C1 segment of cervical spinal cord (tissue), 14 donors: ENCODE measurements around the gene PKP1.
A peak's percentile ranks its signal among the peaks of the same experiment; 100 is the strongest.

Source experiments
- DNase-seq, 14 donors: peaks; one replicate each; lab custom pipeline; 2025; lab: John Stamatoyannopoulos, UW

PKP1 gene

DNA sequence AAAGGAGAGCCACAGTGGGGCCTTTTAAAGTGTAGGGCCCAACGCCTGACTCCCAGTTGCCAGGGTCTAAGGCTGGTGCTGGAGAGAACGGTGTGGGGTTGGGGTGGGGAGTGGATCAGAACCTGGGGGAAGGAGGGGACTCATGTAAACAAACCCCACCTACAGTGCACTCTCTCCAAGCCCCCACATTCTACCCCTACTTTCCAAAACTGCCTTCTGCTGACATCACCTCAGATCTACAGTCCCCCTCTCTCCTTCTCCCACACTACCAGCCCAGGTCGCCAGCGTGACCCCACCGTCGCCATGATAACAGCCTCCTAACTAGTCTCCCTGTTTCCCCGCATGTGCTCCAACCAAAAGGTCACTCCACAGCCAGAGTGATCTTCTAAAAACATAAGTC is 67.6 kb downstream of the PKP1 start:
- no peak for DNase-seq

DNA sequence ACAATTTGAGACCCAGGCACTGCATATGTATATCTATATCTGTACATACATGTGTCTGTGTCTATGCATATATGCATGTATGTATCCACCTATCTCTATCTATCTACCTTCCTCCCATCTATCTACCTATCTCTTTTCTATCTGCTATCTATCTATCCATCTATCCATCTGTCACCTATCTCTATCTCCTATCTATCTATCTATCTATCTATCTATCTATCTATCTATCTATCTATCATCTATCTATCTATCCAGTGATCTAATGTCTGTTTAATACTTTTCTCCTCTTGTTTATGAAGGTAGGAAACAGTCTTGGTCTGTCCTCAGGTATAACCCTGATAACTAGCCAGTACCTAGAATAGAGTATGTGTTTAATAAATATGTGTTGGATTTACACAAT is 68.3 kb downstream of the PKP1 start:
- no peak for DNase-seq

DNA sequence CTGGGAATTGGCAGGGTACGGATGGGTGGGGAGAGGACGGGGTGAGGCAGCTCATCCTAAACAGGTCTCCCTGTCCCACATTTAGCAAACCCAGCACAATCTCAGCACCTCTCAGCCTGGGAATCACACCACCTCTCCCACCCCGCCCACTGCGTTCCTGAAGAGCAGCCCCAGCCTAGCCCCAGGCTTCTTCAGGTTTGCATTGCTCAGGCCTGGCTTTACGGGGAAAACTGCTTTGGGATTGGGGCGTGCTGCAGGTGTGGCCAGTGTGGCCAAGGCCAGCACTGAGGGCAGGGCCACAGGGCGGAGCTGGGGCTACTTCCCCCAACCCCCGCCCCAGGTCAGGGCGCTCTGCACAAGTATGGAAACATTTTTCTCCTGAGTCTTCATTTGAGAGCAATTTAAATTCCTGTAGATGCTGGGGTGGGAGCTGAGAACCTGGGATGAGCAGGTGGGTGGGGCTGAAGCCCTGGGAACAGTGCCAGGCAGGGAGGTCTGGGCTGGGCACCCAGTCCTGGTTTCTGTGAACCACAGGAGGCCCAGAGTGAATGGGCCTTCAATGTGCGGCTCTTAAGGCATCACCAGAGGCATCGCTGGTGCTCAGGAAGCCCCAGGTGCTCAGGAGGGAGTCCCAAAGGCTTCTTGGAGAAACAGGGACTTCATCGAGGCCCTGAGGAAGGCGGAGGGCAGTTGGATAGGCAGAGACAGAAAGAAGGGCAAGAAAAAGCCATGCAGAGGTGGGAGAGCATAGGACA is 70.1 kb downstream of the PKP1 start:
- no peak for DNase-seq

DNA sequence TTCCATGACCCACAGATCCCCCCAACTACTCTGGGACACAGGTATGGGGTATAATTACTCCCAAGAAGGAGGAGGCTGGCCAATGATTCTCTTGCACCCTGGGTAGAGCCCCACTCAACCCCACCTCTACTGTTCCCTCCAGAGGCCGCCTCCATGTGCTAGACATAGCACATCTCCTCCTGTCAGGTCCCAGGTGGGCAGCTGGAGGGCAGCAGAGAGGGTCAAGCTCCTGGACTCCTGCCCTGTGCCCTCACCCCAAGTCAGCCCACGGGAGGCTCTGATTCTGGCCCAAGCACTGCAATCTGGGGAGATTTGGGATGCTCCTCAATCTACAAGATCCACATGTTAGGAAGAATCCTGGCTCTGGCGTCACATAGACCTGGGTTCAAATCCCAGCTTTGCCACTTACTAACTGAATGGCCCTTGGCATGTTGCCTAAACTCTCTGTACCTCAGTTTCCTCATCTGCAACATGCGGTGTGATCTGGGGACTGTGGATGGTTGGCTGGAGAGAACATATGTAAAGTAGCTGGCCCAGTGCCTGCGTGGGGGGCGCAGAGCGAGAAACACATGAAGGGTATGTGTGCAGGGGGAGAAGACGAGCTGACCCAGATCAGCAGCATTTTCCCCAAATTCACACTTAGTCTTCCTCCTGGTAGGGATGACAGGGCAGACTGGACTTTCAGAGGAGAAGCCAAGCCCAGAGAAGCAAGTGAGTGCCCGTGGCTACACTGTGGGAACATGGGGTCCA is 71.0 kb downstream of the PKP1 start:
- DNase-seq, result no peak

- no peak for DNase-seq
These were observed 71.6 kb downstream of the PKP1 start for GRCh38 chr1:201354901-201355295.

GRCh38 chr1:201355471-201355870 is 72.2 kb downstream of the PKP1 start:
- no peak for DNase-seq

GRCh38 chr1:201356236-201356635 is 72.9 kb downstream of the PKP1 start:
- DNase-seq, result no peak

- no peak for DNase-seq
These were observed 73.4 kb downstream of the PKP1 start for GRCh38 chr1:201356701-201357100.

- no peak for DNase-seq
These were observed 73.9 kb downstream of the PKP1 start for GRCh38 chr1:201357211-201357610.

GRCh38 chr1:201357636-201358348 is 74.5 kb downstream of the PKP1 start:
- DNase-seq, result no peak

DNA sequence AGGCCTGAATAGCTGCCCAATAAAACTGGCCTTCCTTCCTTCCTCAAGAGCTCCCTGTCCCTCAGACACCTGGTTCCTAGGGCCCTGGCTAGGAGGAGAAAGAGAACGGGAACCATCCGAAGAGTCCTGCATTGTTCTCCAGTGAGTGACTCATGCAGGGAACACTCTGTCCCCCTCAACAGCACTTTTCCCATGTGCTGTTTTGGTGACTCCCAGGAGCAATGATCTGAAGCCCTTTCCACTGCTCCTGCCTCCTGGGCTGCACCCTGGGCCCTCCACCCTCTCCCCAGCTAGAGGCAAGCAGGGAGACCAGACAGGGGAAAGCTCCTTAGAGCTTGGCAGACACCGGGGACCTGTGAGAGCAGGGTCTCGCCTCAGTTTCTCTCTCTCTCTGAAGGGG is 75.3 kb downstream of the PKP1 start:
- DNase-seq, result no peak

- DNase-seq, result no peak
These were observed 75.9 kb downstream of the PKP1 start for GRCh38 chr1:201359031-201359872.

DNA sequence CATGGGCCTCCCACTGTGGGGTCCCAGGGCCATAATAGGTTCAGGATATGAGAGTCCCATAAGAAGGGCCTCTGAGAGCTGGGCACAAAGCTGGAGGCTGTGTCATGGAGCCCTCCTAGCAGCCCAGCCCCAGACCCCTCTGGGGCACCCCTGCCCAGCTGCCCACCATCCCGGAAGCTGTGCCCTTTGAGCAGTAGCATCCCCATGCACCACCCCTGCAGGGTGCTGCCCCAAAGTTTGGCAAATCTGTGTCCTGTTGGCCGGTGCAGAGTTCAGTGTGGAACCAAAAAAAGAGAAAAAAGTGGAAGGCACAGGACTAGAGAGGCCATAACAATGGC is 76.5 kb downstream of the PKP1 start:
- no peak for DNase-seq

DNA sequence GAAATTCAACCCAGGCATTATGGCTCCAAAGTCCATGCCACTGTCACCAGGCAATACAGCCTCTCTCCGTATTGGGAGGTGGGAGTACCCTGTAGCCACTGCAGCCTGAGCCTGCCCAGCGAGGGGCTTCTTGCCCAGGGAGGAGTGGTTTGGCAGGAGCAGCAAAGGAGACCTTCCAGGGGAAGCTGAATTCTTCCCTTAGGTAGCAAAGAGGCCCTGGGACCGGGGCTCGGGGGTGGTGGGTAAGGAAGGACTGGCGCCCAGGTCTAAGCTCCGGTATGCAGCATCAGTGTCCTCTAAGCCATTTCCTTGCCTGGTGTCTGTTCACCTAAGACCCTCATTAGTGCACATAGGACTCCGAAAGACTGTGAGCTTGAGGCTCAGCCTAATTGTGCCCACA is 77.2 kb downstream of the PKP1 start:
- no peak for DNase-seq

DNA sequence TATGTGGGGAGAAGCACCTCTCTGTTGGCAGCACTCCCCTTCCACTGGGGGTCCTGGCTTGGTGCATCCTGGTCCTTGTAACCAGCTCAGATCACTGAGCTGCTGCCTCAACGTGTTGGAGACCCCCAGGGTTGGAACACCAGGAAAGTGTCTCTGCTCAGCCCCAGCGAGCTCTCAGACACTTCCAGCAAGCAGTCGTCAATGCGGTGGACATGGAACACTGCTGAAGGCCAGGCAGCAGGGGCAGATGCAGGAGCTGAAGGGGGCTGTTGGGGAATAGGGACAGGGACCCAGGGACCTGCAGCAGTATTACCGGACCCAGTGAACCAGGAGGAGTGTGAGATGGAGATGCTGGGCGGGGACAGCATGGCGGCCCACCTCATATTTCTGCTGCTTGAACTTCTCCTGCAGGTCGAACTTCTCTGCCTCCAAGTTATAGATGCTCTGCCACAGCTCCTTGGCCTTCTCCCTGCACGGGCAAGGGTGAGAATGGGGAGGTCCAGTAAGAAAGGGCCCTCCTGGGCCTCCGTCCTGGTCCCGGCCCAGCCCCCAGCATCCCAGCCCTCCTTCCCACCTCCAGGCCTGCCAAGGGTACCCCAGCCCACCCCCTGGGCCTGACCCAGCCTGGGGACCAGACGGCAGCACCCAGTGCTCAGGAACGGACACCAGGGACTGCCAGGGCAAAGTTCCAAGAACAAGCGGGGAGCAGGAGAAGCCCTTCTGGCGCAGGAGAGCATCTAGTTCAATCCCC is 77.8 kb downstream of the PKP1 start:
- DNase-seq, result no peak

- peak in 5 of 14 donors; percentile 5 to 27 (median 21) for DNase-seq
These were observed 78.6 kb downstream of the PKP1 start for GRCh38 chr1:201361652-201362504.

DNA sequence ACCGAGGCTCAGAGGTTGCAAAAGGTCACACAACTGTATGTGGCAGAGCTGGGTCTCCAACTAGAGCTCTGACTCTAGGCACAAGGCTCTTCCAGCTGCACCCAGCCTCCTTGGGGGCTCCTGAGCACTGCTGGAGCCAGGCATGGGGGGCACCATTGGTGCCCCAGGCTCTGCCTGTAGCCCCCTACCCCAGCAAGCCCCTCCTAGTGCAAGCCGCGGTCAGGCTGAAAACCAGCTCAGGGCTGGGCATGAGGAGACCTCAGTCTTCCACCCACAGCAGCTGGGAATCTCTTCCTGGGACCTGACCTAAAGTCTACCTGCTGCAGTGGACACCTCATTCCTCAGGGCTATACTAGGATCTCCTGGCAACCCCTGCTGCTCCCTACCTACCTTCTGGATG is 79.6 kb downstream of the PKP1 start:
- no peak for DNase-seq

DNA sequence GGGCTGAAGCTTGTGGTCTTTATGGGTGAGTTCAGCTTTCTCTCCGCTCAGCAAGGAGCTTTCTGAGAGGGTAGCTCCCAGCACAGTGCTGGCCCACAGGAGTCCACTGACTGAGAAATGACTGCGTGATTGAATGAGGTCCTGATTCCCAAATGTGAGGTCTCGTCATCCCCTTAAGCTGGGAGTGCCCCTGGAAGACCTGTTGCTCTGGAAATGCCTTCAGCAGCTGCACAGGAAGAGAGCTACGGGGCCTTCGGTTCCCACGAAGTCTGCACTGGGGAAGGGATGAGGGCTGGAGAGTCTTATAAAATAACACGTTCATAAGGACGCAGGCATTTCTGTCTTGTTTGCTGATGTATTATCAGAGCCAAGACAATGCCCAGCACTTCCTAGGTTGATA is 80.2 kb downstream of the PKP1 start:
- no peak for DNase-seq

DNA sequence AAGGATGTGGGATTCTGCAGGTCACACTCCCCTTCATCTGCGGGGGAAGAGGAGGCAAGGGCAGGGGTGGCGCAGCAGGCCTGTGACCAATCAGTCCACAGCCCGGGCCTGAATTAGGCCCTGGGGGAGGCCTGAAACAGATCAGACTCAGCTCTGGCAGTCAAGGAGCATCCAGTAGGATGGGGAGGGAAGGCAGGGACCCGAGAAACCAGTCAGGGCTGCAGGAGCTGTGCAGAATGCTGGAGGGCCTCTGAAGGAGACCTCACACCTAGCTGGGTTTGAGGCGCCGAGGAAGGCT is 81.5 kb downstream of the PKP1 start:
- no peak for DNase-seq

- no peak for DNase-seq
These were observed 81.9 kb downstream of the PKP1 start for GRCh38 chr1:201365251-201365650.
